Activated CD4-positive, alpha-beta T cell treated with anti-CD3 and anti-CD28 coated beads, Interleukin-2, amount 50 U/mL, for 16 hours (primary cell): ENCODE results near the gene NSMF.
A peak's percentile ranks its signal among the peaks of the same experiment; 100 is the strongest.
"Not testable (repeated sequence)": the region's sequence is repeated elsewhere in the genome, so short reads cannot be mapped to it uniquely, and the experiment has no call there.

Experiments used
- DNase-seq: peaks from one replicate; pipeline ENCODE4 v3.0.0-alpha.2; 2020

NSMF gene

GRCh38 chr9:137410236-137410890 is 48.8 kb downstream of the NSMF start:
- DNase-seq: not testable (repeated sequence)

- DNase-seq: no peak
These were observed 49.6 kb downstream of the NSMF start for GRCh38 chr9:137409515-137409914.

- DNase-seq: no peak
These were observed 50.3 kb downstream of the NSMF start for GRCh38 chr9:137408651-137409405.

- no peak for DNase-seq
These were observed 51.4 kb downstream of the NSMF start for GRCh38 chr9:137407590-137408300.

- peak; percentile 44 for DNase-seq
These were observed 52.1 kb downstream of the NSMF start for GRCh38 chr9:137406876-137407589.

- no peak for DNase-seq
These were observed 52.9 kb downstream of the NSMF start for GRCh38 chr9:137406085-137406760.

GRCh38 chr9:137405677-137406081 is 53.5 kb downstream of the NSMF start:
- no peak for DNase-seq

- no peak for DNase-seq
These were observed 54.1 kb downstream of the NSMF start for GRCh38 chr9:137404961-137405567.

GRCh38 chr9:137403269-137403668 is 55.9 kb downstream of the NSMF start:
- no peak for DNase-seq

- no peak for DNase-seq
These were observed 56.4 kb downstream of the NSMF start for GRCh38 chr9:137402746-137403145.

GRCh38 chr9:137398561-137399468 is 60.3 kb downstream of the NSMF start:
- DNase-seq: no peak

- peak; percentile 41 for DNase-seq
These were observed 61.3 kb downstream of the NSMF start for GRCh38 chr9:137397675-137398423.
